HG02623 (cell line): ENCODE measurements around the gene SERGEF.

Experiments used
- ATAC-seq: cut with Tn5 transposase; IDR thresholded peaks from one replicate; pipeline ENCODE4 v1.9.1; 2021; ENCODE audit warnings: moderate library complexity; ENCODE audit not compliant: unreplicated experiment

The SERGEF gene

DNA sequence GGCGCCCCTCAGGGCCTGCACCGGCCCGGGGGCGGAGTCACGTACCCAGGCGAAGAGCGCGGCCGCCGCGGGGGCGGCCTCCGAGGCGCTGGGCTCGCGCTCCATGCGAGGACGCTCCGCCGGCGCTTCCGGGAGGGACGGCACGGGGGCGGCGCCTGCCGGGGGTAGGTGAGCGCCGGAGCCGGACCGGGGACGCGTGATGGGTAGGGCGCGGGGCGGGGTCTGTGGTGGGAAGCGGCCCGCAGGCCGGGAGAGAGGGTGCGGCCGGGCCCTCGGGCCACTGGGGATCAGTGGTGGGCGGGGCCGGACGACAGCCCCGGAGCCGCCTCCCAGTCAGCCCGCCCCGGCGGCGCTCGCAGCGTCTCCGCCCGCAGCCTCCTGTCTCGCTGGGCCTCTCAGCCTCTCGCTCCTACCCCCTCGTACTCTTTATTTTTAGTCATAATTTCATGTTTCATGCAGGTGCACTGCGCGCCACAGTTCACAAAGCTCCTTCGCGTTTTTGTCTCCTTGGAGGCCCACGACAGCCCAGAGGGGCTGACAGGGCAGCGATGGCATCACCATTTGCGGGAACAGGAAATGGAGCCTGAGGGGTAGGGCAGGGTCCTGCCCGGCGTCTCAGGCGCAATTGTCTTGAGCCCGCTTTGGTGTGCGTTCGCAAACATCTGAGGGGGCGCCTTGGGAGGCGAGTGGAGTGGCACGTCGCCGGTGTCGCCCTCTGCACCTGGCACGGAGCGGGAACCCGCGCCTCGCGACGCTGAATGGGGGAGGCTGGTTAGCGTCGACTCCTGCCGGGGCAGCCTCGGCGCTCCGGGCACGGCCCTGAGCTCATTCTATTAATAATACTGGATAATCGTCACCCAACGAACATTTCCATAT is at the start of gene SERGEF:
SERGEF (minus strand) TSS at position 142 of the 876 bp plus-strand sequence; CDS start at position 105, 37 bp downstream.
- ATAC-seq: peak; percentile 93

DNA sequence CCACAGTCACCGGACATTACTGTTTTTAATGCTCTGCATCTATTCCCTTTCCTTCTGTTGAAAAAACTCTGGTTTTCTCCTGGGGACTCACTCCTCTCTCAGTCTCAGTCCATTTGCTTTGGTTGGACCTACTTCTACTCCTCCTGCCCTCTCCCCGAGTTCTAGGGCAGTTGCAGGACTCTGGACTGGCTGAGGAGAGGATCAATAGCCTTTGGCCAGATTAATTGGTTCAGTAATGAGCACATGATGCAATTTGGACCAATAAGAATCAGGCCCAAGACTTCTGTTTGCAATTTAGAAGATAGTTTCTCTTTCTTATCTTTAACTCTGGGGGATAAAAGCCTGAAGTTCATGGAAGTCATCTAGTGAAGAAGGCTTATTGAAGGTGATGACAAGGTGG is 48.5 kb upstream of the SERGEF start:
- no peak for ATAC-seq

DNA sequence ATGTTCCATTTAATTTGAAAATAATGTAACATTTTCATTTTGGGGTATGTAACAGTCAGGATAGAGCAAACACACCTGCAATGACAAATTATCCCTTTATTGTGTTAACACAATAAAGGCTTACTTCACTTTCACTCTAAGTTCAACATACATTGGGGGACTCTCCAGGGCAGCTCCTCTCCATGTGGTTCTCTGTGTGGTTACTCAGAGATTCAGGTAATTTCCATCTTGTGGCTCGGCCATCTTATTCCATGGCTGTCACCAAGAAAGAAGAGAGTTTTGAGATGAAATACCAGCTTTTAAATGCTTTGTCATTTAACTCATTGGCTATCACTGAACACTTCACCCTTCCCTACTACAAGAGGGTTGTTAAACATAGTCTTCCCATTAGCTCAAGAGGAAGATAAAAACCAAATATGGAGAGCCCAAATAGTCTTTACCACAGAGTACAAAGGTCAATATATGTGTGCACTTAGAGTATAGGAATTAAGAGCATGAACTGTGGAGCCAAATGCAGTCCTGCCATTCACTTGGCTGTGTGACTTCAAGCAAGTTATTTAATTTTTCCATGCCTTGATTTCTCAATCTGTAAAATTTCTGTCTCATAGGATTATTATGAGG is 43.8 kb upstream of the SERGEF start:
- no peak for ATAC-seq

DNA sequence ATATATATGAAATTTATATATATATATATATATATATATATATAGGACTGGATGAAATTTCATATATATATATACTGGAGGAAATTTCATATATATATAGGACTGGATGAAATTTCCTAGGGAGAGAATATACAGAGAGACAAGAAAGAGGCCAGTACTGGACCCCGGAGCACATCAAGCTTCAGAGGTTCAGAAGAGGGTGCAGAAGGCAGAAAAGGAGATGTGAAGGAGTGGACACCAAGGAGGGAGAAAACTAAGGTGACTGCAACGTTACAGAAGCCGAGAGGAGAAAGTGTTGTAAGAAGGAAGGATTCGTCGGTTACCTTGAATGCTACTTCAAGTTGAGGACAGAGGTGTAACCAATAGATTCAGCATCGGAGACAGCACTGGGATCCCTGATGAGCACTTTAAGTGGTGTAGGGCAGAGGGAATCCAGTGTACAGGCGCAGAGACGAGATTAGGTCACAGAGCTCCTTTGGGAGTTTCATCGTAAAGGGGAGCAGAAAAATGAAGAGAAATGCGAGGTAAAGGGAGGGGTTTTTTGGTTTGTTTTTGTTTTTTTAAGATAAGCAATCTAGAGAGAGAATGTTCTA is 41.8 kb upstream of the SERGEF start:
- no peak for ATAC-seq

DNA sequence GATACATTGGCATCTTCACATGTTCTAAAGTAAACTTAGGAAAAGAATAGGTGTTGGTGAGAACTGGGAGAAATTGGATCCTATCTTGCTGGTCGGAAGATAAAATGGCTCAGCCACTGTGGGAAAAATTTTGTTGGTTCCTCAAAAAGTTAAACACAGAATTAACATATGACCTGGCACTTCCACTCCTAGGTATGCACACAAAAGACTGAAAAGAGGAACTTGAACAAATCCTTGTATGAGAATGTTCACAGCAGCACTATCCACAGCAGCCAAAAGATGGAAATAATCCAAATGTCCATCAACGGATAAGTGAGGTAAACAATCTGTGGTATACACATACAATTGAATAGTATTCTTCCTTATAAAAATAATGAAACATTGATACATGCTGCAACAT is 38.0 kb upstream of the SERGEF start:
- ATAC-seq: no peak

DNA sequence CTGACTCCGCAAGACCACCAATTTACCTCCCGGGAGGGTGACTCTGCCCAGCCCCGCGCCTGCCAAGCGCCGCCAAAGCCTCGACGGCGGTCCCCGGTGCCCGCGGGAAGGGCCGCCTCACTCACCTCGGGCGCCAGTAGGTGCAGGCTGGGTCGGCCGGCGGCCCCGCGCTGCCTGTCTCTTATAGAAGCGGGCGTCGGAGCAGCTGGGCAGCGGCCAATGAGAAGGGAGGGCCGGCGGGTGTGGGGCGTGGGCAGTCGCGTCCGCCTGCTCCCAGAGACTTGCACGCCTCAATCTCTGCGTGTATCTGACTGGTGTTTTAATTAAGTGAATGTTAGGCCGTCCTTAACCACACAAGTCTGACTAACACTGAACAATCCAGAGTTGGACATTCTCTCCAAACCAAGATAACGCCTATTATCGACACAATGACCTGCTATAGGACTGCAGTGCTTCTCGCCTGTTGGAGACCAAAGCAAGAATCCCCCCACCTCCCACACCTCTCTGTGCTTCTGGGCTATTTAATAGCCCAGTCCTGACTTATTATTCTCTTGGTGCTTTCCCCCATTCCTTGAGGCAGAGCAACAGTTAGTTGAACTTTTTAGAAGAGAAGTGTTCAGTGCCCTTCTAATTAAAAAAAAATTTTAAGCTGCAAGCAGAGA is 33.4 kb upstream of the SERGEF start, which contains the start of gene TPH1:
TPH1 (minus strand) TSS at position 154 of the 662 bp plus-strand sequence. CDS start 5,507 bp downstream, outside the sequence.
- no peak for ATAC-seq

DNA sequence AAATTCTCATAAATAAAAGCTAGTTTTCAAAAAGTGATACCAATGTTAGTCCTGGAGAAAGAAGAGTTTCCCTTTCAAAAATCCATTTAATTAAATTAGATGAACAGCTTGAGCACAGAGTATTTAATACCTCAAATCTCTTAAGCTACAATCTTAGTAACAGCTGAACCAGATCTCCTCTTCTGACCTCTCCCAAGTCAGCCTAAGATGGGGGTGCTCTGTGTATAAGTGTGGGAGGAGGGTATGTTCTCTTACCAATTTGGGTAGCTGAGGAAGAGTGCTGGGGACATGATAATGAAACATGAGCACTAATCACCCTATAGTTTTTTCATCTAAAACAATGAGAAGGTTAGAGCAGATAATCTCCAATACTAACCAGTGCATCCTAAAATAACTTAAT is 23.6 kb upstream of the SERGEF start:
- no peak for ATAC-seq

DNA sequence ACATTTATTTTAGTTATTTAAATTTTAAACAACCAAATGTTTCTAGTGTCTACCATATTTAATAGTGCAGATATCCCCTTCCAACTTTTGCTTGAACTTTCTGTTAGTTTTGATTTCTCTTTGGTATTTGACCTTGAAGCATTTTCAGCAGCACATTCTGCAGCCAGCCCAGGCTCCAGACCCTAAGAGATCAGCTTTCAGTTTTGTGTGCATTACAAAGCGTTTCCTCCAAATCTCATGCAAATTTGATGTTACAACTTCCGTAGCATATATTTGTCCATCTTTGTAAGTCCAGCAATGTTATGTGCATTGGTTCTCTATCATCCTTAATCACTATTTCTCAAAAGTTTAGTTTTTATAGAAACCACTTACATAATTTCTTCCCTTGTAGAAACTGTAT is 14.6 kb upstream of the SERGEF start:
- no peak for ATAC-seq

DNA sequence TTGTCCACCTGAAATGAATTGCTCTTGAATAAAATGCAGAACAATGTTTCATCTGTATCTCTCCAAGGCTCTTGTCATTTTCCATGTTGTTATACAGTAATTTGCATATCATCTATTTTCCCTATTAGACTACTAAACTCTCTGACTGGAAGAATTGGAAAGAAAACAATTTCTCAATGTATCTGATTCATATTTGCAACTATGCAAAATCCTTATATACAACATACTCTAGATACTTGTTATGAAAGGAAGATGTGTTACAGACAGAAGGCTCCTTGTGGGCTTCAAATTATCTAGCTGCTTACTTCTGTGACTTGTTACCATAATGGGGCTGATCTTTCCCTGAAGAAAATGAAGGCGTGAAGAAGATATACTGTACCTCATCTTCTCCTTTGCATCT is 9.6 kb upstream of the SERGEF start:
- ATAC-seq: no peak

DNA sequence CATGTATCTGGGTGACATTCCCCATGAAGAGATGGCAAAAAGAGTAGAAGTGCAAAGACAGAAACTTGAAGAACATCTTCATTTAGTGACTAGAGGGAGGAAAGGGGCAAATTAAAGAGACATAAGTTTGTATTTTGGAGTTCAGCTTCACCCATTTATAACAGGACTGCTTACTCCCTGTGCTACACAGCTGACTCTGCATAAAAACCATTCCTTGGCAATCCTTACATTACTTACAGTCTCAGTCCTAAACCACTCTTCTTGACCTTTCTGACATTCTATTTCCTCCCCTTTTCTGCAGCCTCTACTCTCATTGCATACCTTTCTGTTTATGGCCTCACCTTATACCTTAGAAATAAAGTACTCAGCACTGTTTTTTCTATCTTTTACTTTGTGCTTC is 6.8 kb upstream of the SERGEF start:
- no peak for ATAC-seq

DNA sequence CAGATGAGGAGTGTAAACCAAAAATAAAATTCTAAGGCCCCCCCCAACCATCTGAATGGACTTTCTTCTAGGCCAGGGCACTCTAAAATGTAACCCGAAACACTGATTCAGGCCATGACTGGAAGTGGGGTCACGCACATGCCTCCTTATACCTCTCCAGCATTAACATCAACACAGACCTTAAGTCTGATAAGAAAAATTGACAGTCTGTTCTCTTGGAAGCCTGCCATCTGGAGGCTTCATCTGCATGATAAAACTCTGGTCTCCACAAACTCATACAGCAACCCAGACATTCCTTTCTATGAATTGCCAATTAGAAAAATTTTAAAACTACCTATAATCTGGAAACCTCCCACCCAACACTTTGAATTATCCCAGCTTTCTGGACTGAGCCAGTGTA is 3.9 kb upstream of the SERGEF start:
- no peak for ATAC-seq

DNA sequence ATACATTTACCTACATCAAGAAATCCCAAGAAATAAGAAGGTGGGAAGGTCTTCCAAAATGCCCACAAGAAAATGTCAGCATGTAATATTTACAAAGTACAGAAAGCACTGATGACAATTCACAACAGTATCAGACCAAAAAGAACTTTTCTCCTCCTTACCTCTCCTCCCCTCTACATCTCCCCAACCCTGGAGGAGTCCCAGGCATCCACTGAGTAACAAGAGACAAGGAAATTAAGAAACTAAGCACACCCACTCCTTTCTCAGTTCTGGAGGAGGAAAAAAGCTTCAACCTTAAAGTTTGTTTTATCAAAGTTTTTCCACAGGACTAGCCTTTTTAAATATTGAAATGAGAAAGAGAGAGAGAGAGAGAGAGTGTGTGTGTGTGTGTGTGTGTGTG is 2.0 kb upstream of the SERGEF start:
- no peak for ATAC-seq

DNA sequence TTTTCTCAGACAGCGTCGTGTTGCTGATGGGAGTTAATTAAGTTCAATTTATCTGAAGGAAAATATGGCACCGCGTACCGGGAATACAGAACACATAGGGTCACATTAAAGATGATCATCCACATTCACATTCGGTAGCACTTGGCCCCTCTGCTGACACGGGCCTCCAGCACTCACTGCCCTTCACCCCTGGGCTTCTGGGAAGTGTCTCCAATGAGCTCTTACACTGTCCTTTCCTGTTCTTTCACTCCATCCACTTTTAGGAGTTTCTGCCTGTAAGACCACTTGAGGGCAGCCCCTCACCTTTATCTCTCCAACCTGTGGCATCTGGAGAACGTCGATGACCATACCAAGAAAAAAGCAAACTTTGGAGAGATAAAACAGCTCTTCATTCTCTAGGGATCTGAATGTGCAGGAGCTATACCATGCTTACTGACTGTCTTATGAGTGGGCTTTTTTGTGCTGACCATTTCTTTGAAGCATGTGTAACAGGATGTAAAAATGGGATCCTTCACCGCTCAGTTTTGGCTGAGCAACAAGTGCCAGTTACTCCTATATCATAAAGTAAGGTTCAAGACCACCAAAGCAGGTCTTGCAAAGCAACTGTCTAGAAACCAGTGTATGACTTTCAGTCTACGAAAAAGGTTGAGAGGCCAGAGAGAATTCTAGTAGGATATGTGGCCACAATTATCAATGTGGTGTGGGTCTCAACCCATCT is 1.1 kb upstream of the SERGEF start:
- no peak for ATAC-seq

DNA sequence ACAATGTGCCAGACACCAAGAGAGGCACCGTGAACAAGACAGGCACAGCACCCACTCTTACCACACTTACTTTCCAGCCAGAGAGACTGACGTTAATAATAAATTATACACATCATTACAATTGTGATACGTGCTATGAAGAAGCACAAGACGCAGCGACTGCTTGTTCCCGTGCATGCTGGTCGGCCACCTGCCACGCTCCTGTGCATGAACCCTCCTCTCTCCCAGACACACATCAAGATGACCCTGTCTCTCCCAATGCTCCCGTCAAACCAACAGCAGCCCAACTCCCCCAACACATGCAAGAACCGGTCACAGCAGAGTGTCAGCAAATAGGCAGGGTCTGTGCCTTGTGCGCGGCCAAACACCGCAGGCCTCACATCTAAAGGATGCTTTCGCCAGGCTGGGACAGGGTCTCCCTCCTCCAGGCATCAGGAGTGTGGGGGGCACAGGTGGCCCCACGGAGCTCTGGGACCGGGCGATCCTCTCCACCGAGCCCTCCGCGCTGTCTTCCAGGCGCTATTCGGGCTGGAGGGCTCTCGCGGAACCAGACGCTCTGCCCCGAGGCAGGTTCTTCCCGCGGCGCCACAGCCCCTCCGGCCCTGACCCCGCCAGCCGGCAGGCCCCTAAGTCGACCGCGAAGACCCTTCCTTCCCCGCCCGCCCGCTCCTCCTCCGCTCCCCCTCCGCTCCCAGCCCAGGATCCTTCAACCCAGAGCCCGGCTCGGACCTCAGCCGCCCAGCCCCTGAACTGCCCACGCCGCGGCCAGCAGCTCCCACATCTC is 533 bp downstream of the SERGEF start:
- ATAC-seq: no peak

DNA sequence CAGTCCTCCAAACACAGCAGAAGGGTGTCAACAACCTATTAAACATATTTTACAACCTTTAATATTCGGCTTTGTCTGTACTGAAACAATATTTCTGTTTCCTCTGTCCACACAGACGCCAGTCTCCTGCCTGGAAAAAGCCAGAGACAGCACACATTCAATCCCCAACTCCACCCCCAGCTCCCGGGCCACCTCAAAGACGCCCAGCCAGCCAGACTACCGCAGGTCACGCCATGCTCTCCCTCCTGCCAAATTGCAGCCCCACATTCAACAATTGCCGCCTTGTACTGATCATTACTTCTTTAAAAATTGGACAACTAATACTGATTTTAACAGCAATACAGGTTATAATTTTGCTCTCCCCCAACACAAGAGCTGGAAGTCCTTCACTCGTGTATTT is 1.2 kb downstream of the SERGEF start:
- no peak for ATAC-seq

DNA sequence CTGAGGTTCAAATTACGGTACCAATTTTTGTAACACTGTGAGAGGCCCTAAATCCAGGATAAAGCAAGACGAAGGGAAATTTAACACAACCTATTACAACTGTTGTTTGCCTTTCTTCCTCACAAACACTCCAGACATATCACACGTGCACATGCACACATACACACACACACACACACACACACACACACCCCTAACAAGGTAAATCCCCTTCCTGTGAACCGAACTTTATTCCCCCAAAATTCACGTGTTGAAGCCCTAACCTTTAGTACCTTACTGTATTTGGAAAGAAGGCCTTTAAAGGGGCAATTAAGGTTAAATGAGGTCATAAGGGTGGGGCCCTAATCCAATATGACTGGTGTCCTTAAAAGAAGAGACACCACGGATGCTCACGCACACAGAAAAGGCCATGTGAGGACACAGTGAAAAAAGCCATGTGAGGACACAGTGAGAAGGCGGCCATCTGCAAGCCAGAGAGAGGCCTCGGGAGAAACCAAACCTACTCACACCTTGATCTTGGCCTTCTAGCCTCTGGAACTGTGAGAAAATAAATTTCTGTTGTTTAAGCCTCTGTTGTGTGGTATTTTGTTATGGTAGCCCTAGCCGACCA is 1.8 kb downstream of the SERGEF start:
- no peak for ATAC-seq

DNA sequence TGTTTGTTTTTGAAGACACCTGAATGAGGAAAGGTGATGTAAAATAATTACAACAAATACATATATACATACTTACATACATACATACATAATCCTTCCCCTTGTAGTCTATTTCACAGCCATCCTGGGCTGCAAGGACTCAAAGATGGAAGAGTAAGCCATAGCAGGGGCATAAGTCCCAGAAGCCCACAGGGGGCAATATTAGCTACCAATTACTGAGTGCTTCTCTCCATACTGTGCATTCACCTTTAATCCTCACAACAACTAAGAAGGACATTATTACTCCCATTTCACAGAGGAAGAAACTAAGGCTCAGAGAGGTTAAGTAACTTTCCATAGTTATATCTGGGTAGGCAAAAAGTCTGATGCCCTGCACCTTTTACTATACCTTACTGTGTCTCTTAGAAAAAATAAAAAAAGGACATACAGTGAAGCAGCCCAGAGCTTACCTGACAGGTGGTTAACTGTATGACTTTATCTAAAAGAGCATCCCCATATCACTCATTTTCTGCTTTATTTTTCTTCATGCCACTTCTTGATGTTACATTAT is 2.7 kb downstream of the SERGEF start:
- ATAC-seq: no peak

DNA sequence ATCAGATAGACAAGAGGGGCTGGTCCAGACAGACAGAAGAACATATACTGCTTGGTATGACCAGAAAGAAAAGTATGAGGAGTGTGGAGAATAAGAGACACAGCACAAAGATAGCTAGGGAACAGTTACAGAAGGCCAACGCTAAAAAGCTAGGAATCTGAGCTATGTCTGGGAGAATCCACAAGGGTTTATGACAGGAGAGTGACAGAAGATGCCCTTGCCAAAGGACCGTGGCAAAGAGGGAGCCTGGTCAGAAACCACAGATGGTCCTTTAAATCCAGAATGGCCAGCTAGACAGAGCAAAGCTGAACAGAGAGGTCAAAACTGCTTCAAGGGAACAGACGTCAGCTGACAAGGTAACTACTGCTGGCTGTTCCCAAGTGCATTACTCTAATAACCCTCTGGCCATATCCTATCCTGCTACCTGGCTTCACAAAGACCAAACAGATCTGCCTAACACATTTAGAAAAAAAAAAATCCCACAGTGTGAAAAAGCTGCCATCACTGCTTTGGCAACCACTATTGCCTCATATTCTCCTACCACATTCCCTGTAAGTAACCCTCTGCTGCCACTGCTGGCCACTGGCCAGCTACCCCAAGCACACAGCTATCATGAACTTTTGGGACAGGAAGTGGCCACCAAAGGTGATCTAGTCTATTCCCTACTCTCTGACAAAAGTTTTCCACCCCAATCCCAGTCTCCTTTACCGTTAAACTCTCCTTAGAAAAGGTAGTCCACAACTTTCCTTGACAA is 7.3 kb downstream of the SERGEF start:
- no peak for ATAC-seq

DNA sequence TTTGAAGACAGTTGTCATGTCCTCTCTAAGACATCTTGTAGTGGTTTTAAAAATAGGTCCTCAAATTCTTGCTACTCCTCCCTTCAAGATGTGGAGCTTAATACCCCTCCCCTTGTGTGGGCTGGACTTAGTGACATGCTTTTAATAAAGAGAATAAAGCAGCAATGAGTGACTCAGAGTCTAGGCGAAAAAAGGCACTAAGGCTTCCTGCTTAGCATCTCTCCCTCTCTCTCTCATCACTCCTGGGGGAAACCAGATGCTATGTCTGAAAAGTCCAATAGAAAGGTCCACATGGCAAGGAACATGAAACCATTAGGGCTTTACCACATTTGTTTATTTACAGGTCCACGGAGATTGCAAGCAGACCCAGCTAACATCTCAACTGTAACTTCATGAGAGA is 11.7 kb downstream of the SERGEF start:
- no peak for ATAC-seq
